Dedifferentiated amniotic fluid mesenchymal stem cell (primary cell): ENCODE measurements around the gene TCFL5.
"Not testable (repeated sequence)": the region's sequence is repeated elsewhere in the genome, so short reads cannot be mapped to it uniquely, and the experiment has no call there.

Experiments
- DNase-seq: peaks from one replicate; pipeline ENCODE4 v3.0.0-alpha.2; 2016; ENCODE audit errors: extremely low spot score

TCFL5 gene

GRCh38 chr20:62880147-62880934, 18.7 kb upstream of the TCFL5 start:
- DNase-seq: no peak

GRCh38 chr20:62879275-62880146, 17.9 kb upstream of the TCFL5 start:
- DNase-seq: no peak

GRCh38 chr20:62878244-62879038, 16.8 kb upstream of the TCFL5 start:
- DNase-seq: no peak

- no peak for DNase-seq
Measured at GRCh38 chr20:62876902-62877816, 15.5 kb upstream of the TCFL5 start.

- no peak for DNase-seq
Measured at GRCh38 chr20:62876501-62876901, 14.9 kb upstream of the TCFL5 start.

GRCh38 chr20:62875419-62876361, 14.1 kb upstream of the TCFL5 start:
- peak; percentile 45 for DNase-seq

GRCh38 chr20:62874964-62875344, 13.3 kb upstream of the TCFL5 start:
- no peak for DNase-seq

GRCh38 chr20:62873681-62874031, 12.0 kb upstream of the TCFL5 start:
- DNase-seq: not testable (repeated sequence)

GRCh38 chr20:62873280-62873679, 11.7 kb upstream of the TCFL5 start:
- no peak for DNase-seq

GRCh38 chr20:62872862-62873261, 11.2 kb upstream of the TCFL5 start:
- no peak for DNase-seq

GRCh38 chr20:62872184-62872847, 10.7 kb upstream of the TCFL5 start:
- no peak for DNase-seq

GRCh38 chr20:62864207-62864606, 2.6 kb upstream of the TCFL5 start:
- DNase-seq: no peak

- DNase-seq: peak; percentile 16
Measured at GRCh38 chr20:62860924-62861691, 514 bp downstream of the TCFL5 start.

- no peak for DNase-seq
Measured at GRCh38 chr20:62860391-62860923, 1.2 kb downstream of the TCFL5 start.

GRCh38 chr20:62859721-62860120, 1.9 kb downstream of the TCFL5 start:
- DNase-seq: no peak

GRCh38 chr20:62858058-62858830, 3.4 kb downstream of the TCFL5 start:
- no peak for DNase-seq

GRCh38 chr20:62856931-62857619, 4.5 kb downstream of the TCFL5 start:
- no peak for DNase-seq
